Measurements from ENCODE around the gene FADD. TPM values are rescaled to one million over a fixed set of nuclear protein-coding genes. Genes with fewer than 3 reads are reported as not detected.
A peak's percentile ranks its signal among the peaks of the same experiment; 100 is the strongest.

Gene FADD
- total and polyA plus RNA-seq, 2 donors (not counting 3 experiments of a cell fraction or from before 2014, with no cell fraction given): 35.4 to 45.1 TPM

DNA sequence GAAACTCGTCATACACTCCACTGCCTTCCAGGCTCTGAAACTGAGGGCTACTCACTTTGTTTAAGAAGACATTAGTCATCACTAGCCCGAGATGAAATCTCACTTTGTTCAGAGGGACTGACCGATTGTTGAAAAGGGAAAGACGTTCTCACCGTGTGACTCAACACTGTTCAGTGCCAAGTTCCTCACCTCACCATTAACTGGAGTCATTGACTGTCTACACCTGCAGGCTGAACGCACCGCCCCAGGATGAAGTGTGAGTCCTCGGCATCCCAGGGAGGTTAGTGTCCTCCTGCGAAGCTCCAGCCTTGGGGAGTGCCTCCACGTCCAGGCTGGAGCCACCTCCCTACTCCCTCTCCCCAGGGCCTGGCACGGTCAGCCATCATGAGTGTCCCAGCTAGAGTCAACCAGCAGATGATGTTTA is 30.4 kb downstream of the FADD start:
- Histone ChIP-seq H3K9me1 (replicated peaks; ENCODE audit: control insufficient read depth, extremely low read depth, insufficient read depth, low read length) (no peaks in the 10 kb centered on the region), H3K4me3 (replicated peaks in 1 of 3; ENCODE audit: insufficient read depth in 1 of 3, low read depth in 1 of 3, low read length in 3 of 3) (no peak overlapping the region), H3K27ac (ENCODE audit: insufficient read depth, low read depth, low read length) (no peak overlapping the region), H4K20me1 (replicated peaks; ENCODE audit: control insufficient read depth, extremely low read depth, insufficient read depth, low read length) (no peaks in the 10 kb centered on the region), H3K9ac (replicated peaks; ENCODE audit: extremely low read depth, insufficient read depth, low read length) (no peak overlapping the region), H3K4me1 (ENCODE audit: control insufficient read depth, extremely low read depth, insufficient read depth, low read length) (peaks cover 7% of the 10 kb centered on the region), H3K4me2 (ENCODE audit: insufficient read depth, low read length) (no peak overlapping the region), H3K36me3 (ENCODE audit: control insufficient read depth in 2 of 2, extremely low read depth in 1 of 2, insufficient read depth in 2 of 2, low read length in 2 of 2) (no peaks in the 10 kb centered on the region), H3K9me3 (replicated peaks; ENCODE audit: control insufficient read depth, insufficient read depth, low read length) (no peaks in the 10 kb centered on the region), H3K79me2 (ENCODE audit: control insufficient read depth, insufficient read depth, low read length) (no peaks in the 10 kb centered on the region), H2AFZ (ENCODE audit: low read depth, low read length) (no peak overlapping the region), H3K27me3 (ENCODE audit: control insufficient read depth in 2 of 2, insufficient read depth in 2 of 2, low read length in 2 of 2) (no peaks in the 10 kb centered on the region)
- POLR2A ChIA-PET: no interaction called here
- dilution Hi-C loops (cut with MboI; ENCODE audit: extremely low pct_ligation_motif_present, low sequenced_read_pairs): no loop called here
- intact Hi-C loops (cut with micrococcal nuclease): loop anchor here (1.0 kb wide), 1 partner anchor 29 kb away; no protein-coding TSS in a partner anchor
- BruUV-seq (replicated peaks): no TSS peak
- DNase-seq (ENCODE audit: low read depth, low spot score) (peak; percentile 79), FAIRE-seq (peak; percentile 94)
- TF ChIP-seq JUN (IDR thresholded peaks at IDR 0.05; ENCODE audit: borderline replicate concordance, insufficient read depth, insufficient read length, low read depth) (peak; percentile 71), FOS (IDR thresholded peaks at IDR 0.05; ENCODE audit: borderline replicate concordance, insufficient read depth, low read length) (peak; percentile 81), POLR2AphosphoS5 (IDR thresholded peaks at IDR 0.05; ENCODE audit: insufficient read depth, low read depth, low read length) (peak; percentile 55), GATA2 (IDR thresholded peaks at IDR 0.05; ENCODE audit: insufficient read depth, insufficient read length, low read depth, low read length) (peak; percentile 89), MYC (IDR thresholded peaks at IDR 0.05; ENCODE audit: low read depth, low read length) (no peak)
- CTCF ChIA-PET: no interaction called here

- no peaks in the 10 kb centered on the region for H3K9me3 ChIP-seq (replicated peaks; ENCODE audit: control insufficient read depth, insufficient read depth, low read length)
- no peaks in the 10 kb centered on the region for H4K20me1 ChIP-seq (replicated peaks; ENCODE audit: control insufficient read depth, extremely low read depth, insufficient read depth, low read length)
- FAIRE-seq: no peak
- no TSS peak for BruUV-seq (replicated peaks)
- no peak overlapping the region for H3K27ac ChIP-seq (ENCODE audit: insufficient read depth, low read depth, low read length)
- no peaks in the 10 kb centered on the region for H3K36me3 ChIP-seq (ENCODE audit: control insufficient read depth in 2 of 2, extremely low read depth in 1 of 2, insufficient read depth in 2 of 2, low read length in 2 of 2)
- DNase-seq (ENCODE audit: low read depth, low spot score): no peak
- no peaks in the 10 kb centered on the region for H3K27me3 ChIP-seq (ENCODE audit: control insufficient read depth in 2 of 2, insufficient read depth in 2 of 2, low read length in 2 of 2)
- intact Hi-C loops (cut with micrococcal nuclease) (loop anchor here (1.0 kb wide), 1 partner anchor 30 kb away; no protein-coding TSS in a partner anchor), dilution Hi-C loops (cut with MboI; ENCODE audit: extremely low pct_ligation_motif_present, low sequenced_read_pairs) (no loop called here)
- no peak overlapping the region for H3K9ac ChIP-seq (replicated peaks; ENCODE audit: extremely low read depth, insufficient read depth, low read length)
- ChIA-PET POLR2A (no interaction called here), CTCF (interaction anchor here (1.3 kb wide), 1 partner anchor 8 kb away, joined by 3 read pairs; no protein-coding TSS in a partner anchor)
- H3K9me1 ChIP-seq (replicated peaks; ENCODE audit: control insufficient read depth, extremely low read depth, insufficient read depth, low read length): no peaks in the 10 kb centered on the region
- H3K79me2 ChIP-seq (ENCODE audit: control insufficient read depth, insufficient read depth, low read length): no peaks in the 10 kb centered on the region
- no peak overlapping the region for H3K4me3 ChIP-seq (replicated peaks in 1 of 3; ENCODE audit: insufficient read depth in 1 of 3, low read depth in 1 of 3, low read length in 3 of 3)
- TF ChIP-seq, protein P1, sequence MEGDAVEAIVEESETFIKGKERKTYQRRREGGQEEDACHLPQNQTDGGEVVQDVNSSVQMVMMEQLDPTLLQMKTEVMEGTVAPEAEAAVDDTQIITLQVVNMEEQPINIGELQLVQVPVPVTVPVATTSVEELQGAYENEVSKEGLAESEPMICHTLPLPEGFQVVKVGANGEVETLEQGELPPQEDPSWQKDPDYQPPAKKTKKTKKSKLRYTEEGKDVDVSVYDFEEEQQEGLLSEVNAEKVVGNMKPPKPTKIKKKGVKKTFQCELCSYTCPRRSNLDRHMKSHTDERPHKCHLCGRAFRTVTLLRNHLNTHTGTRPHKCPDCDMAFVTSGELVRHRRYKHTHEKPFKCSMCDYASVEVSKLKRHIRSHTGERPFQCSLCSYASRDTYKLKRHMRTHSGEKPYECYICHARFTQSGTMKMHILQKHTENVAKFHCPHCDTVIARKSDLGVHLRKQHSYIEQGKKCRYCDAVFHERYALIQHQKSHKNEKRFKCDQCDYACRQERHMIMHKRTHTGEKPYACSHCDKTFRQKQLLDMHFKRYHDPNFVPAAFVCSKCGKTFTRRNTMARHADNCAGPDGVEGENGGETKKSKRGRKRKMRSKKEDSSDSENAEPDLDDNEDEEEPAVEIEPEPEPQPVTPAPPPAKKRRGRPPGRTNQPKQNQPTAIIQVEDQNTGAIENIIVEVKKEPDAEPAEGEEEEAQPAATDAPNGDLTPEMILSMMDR (IDR thresholded peaks at IDR 0.05; ENCODE audit: extremely low read depth in 1 of 2, insufficient read depth in 1 of 2, low read depth in 1 of 2, low read length in 2 of 2): no peak
- no peak for TF ChIP-seq GATA2 (IDR thresholded peaks at IDR 0.05; ENCODE audit: insufficient read depth, insufficient read length, low read depth, low read length)
- no peak for TF ChIP-seq MAX (IDR thresholded peaks at IDR 0.05; ENCODE audit: insufficient read depth, insufficient read length)
- TF ChIP-seq MYC (IDR thresholded peaks at IDR 0.05; ENCODE audit: low read depth, low read length): no peak
- TF ChIP-seq POLR2A (IDR thresholded peaks at IDR 0.05; ENCODE audit: low read depth, low read length): no peak
- TF ChIP-seq POLR2AphosphoS5 (IDR thresholded peaks at IDR 0.05; ENCODE audit: insufficient read depth, low read depth, low read length): no peak
- no peak for TF ChIP-seq EZH2 (IDR thresholded peaks at IDR 0.05; ENCODE audit: borderline replicate concordance, low read depth, low read length, severe bottlenecking)
- TF ChIP-seq FOS (IDR thresholded peaks at IDR 0.05; ENCODE audit: borderline replicate concordance, insufficient read depth, low read length): no peak
- TF ChIP-seq JUN (IDR thresholded peaks at IDR 0.05; ENCODE audit: borderline replicate concordance, insufficient read depth, insufficient read length, low read depth): no peak
- H3K4me1 ChIP-seq (ENCODE audit: control insufficient read depth, extremely low read depth, insufficient read depth, low read length): peaks cover 7% of the 10 kb centered on the region
- no peak overlapping the region for H2AFZ ChIP-seq (ENCODE audit: low read depth, low read length)
- H3K4me2 ChIP-seq (ENCODE audit: insufficient read depth, low read length): no peak overlapping the region
Measured at GRCh38 chr11:70233962-70234361, 30.9 kb downstream of the FADD start.

Measured in endothelial cell of umbilical vein (primary cell).